ENCODE measurements around the gene BLTP2. TPM values are rescaled to one million over a fixed set of nuclear protein-coding genes. Genes with fewer than 3 reads are reported as not detected.
"Not testable (repeated sequence)": the region's sequence is repeated elsewhere in the genome, so short reads cannot be mapped to it uniquely, and the experiment has no call there.

The BLTP2 gene
- polyA plus RNA-seq, 3 donors = 93.5 to 100 (median 94.8) TPM

- no peak for DNase-seq (ENCODE audit: extremely low read depth in 1 of 11, low read depth in 9 of 11, low spot score in 4 of 11)
Measured at GRCh38 chr17:28613931-28614381, 31.0 kb downstream of the BLTP2 start, which contains the start of gene RSKR. Gene RSKR (minus strand): TSS chr17:28614185. CDS start chr17:28614161, 24 bp downstream.

GRCh38 chr17:28612936-28613872, 31.8 kb downstream of the BLTP2 start:
- peak in 4 of 11 donors; percentile 13 to 45 (median 18) for DNase-seq (ENCODE audit: extremely low read depth in 1 of 11, low read depth in 9 of 11, low spot score in 4 of 11)

- no peak for DNase-seq (ENCODE audit: extremely low read depth in 1 of 11, low read depth in 9 of 11, low spot score in 4 of 11)
Measured at GRCh38 chr17:28612531-28612930, 32.4 kb downstream of the BLTP2 start.

GRCh38 chr17:28610376-28610775, 34.6 kb downstream of the BLTP2 start:
- no peak for DNase-seq (ENCODE audit: extremely low read depth in 1 of 11, low read depth in 9 of 11, low spot score in 4 of 11)

GRCh38 chr17:28604031-28604430, 40.9 kb downstream of the BLTP2 start:
- not testable (repeated sequence) for DNase-seq (ENCODE audit: extremely low read depth in 1 of 11, low read depth in 9 of 11, low spot score in 4 of 11)

- peak in 9 of 11 donors; percentile 28 to 53 (median 36) for DNase-seq (ENCODE audit: extremely low read depth in 1 of 11, low read depth in 9 of 11, low spot score in 4 of 11)
Measured at GRCh38 chr17:28599311-28600184, 45.4 kb downstream of the BLTP2 start.

- DNase-seq (ENCODE audit: extremely low read depth in 1 of 11, low read depth in 9 of 11, low spot score in 4 of 11) = peak; percentile 76 to 92 (median 89)
Measured at GRCh38 chr17:28598799-28599310, 46.1 kb downstream of the BLTP2 start, which contains the start of gene SPAG5. Gene SPAG5 (minus strand): TSS chr17:28599025. CDS start chr17:28598946, 79 bp downstream.

GRCh38 chr17:28598389-28598788, 46.6 kb downstream of the BLTP2 start:
- no peak for DNase-seq (ENCODE audit: extremely low read depth in 1 of 11, low read depth in 9 of 11, low spot score in 4 of 11)

- DNase-seq (ENCODE audit: extremely low read depth in 1 of 11, low read depth in 9 of 11, low spot score in 4 of 11) = no peak
Measured at GRCh38 chr17:28597606-28598383, 47.2 kb downstream of the BLTP2 start.

Other genes with a start within 250 kb of the BLTP2 start
- gene SLC46A1, start 238.9 kb downstream of the BLTP2 start, polyA plus RNA-seq (ENCODE audit: insufficient read length in 3 of 3) = 10 to 100 TPM; 12.5 to 15.1 (median 13.5) TPM
- gene SLC13A2, start 171.5 kb downstream of the BLTP2 start, polyA plus RNA-seq (ENCODE audit: insufficient read length in 3 of 3) = 10 to 100 TPM; 12.2 to 16.7 (median 13.3) TPM
- gene FOXN1, start 138.8 kb downstream of the BLTP2 start, polyA plus RNA-seq (ENCODE audit: insufficient read length in 3 of 3) = under 1 TPM; 0.49 to 0.92 (median 0.68) TPM
- 10 to 100 TPM; 53.8 to 63.2 (median 59.6) TPM for gene UNC119, start 92.5 kb downstream of the BLTP2 start, polyA plus RNA-seq (ENCODE audit: insufficient read length in 3 of 3)
- 10 to 100 TPM; 94.7 to 98.0 (median 94.9) TPM for gene PIGS, start 73.6 kb downstream of the BLTP2 start, polyA plus RNA-seq (ENCODE audit: insufficient read length in 3 of 3)
- 10 to 100 TPM; 26.5 to 28.3 (median 27.3) TPM for gene ALDOC, start 68.3 kb downstream of the BLTP2 start, polyA plus RNA-seq (ENCODE audit: insufficient read length in 3 of 3)
- 10 to 100 TPM; 54.1 to 70.3 (median 68.1) TPM for gene SPAG5, start 46.1 kb downstream of the BLTP2 start, polyA plus RNA-seq (ENCODE audit: insufficient read length in 3 of 3)
- gene RSKR, start 31.0 kb downstream of the BLTP2 start, polyA plus RNA-seq (ENCODE audit: insufficient read length in 3 of 3) = 10 to 100 TPM; 12.2 to 31.0 (median 14.7) TPM
- gene SDF2, start 16.7 kb upstream of the BLTP2 start, polyA plus RNA-seq (ENCODE audit: insufficient read length in 3 of 3) = 10 to 100 TPM; 80.2 to 85.8 (median 81.8) TPM
- 10 to 100 TPM; 71.4 to 75.8 (median 72.4) TPM for gene SUPT6H, start 17.0 kb upstream of the BLTP2 start, polyA plus RNA-seq (ENCODE audit: insufficient read length in 3 of 3)
- gene PROCA1, start 66.7 kb upstream of the BLTP2 start, polyA plus RNA-seq (ENCODE audit: insufficient read length in 3 of 3) = 1 to 10 TPM; 5.9 to 8.7 (median 6.6) TPM
- gene RAB34, start 72.7 kb upstream of the BLTP2 start, polyA plus RNA-seq (ENCODE audit: insufficient read length in 3 of 3) = 100 to 1,000 TPM; 169 to 186 (median 184) TPM
- gene RPL23A, start 74.8 kb upstream of the BLTP2 start, polyA plus RNA-seq (ENCODE audit: insufficient read length in 3 of 3) = 100 to 1,000 TPM; 834 to 981 (median 852) TPM
- 10 to 100 TPM; 14.7 to 16.3 (median 16.1) TPM for gene TLCD1, start 81.1 kb upstream of the BLTP2 start, polyA plus RNA-seq (ENCODE audit: insufficient read length in 3 of 3)
- 10 to 100 TPM in 1 of 3 donors, 1 to 10 TPM in 2; 8.3 to 14.5 (median 8.4) TPM for gene NEK8, start 83.6 kb upstream of the BLTP2 start, polyA plus RNA-seq (ENCODE audit: insufficient read length in 3 of 3)
- gene TRAF4, start 98.9 kb upstream of the BLTP2 start, polyA plus RNA-seq (ENCODE audit: insufficient read length in 3 of 3) = 100 to 1,000 TPM; 107 to 149 (median 126) TPM
- gene FAM222B, start 197.6 kb upstream of the BLTP2 start, polyA plus RNA-seq (ENCODE audit: insufficient read length in 3 of 3) = 10 to 100 TPM; 20.8 to 22.0 (median 21.4) TPM
- 10 to 100 TPM; 63.6 to 73.8 (median 66.1) TPM for gene ERAL1, start 209.9 kb upstream of the BLTP2 start, polyA plus RNA-seq (ENCODE audit: insufficient read length in 3 of 3)

All from renal cortex interstitium (tissue), 11 donors.